Measurements from ENCODE around the gene HOXA6. TPM values are rescaled to one million over a fixed set of nuclear protein-coding genes. Genes with fewer than 3 reads are reported as not detected.
A peak's percentile ranks its signal among the peaks of the same experiment; 100 is the strongest.

Gene HOXA6
- total RNA-seq, 1 donor from 2014 or later = not detected

- Mint-ChIP-seq H3K4me3 (peak overlapping the region; percentile 30), H3K4me1 (peaks cover 12% of the 10 kb centered on the region), H3K27ac (peak overlapping the region; percentile 75), H3K9me3 (peaks cover 6% of the 10 kb centered on the region), H3K36me3 (ENCODE audit: low read depth) (peaks cover 5% of the 10 kb centered on the region), H3K27me3 (peaks cover 80% of the 10 kb centered on the region)
- DNase-seq = peak; percentile 65
- intact Hi-C loops (cut with micrococcal nuclease) = loop anchor here (2.0 kb wide), 2 partner anchors 16 to 86 kb away; partner anchors contain the start of gene EVX1
Measured at GRCh38 chr7:27156916-27157701, 9.5 kb upstream of the HOXA6 start.

- H3K4me1 Mint-ChIP-seq = peaks cover 14% of the 10 kb centered on the region
Measured at GRCh38 chr7:27156508-27156898, 8.9 kb upstream of the HOXA6 start, which contains the start of gene HOXA7. Gene HOXA7 (minus strand): TSS chr7:27156675. CDS start chr7:27156545, 130 bp downstream.

GRCh38 chr7:27155816-27156507, 8.4 kb upstream of the HOXA6 start:
- peak overlapping the region; percentile 81 for H3K27ac Mint-ChIP-seq
- H3K36me3 Mint-ChIP-seq (ENCODE audit: low read depth) = peaks cover 5% of the 10 kb centered on the region
- peaks cover 6% of the 10 kb centered on the region for H3K9me3 Mint-ChIP-seq
- H3K4me1 Mint-ChIP-seq = peaks cover 16% of the 10 kb centered on the region
- H3K27me3 Mint-ChIP-seq = peaks cover 83% of the 10 kb centered on the region
- DNase-seq = peak; percentile 67
- no peak overlapping the region for H3K4me3 Mint-ChIP-seq
- intact Hi-C loops (cut with micrococcal nuclease) = loop anchor here (2.0 kb wide), 2 partner anchors 17 to 87 kb away; partner anchors contain the start of gene EVX1

More at GRCh38 chr7:27156508-27156898, 8.9 kb upstream of the HOXA6 start, which contains the start of gene HOXA7:
- Mint-ChIP-seq H3K27ac (peak within 1 kb of the TSS; percentile 81), H3K36me3 (ENCODE audit: low read depth) (peaks cover 5% of the 10 kb centered on the region), H3K27me3 (peaks cover 81% of the 10 kb centered on the region), H3K9me3 (peaks cover 6% of the 10 kb centered on the region), H3K4me3 (peak within 1 kb of the TSS; percentile 30)
- intact Hi-C loops (cut with micrococcal nuclease) = loop anchor here (2.0 kb wide), 2 partner anchors 16 to 86 kb away; partner anchors contain the start of gene EVX1
- peak; percentile 58 for DNase-seq

GRCh38 chr7:27154901-27155815, 7.6 kb upstream of the HOXA6 start:
- peaks cover 6% of the 10 kb centered on the region for H3K9me3 Mint-ChIP-seq
- DNase-seq = peak; percentile 67
- peaks cover 5% of the 10 kb centered on the region for H3K36me3 Mint-ChIP-seq (ENCODE audit: low read depth)
- H3K4me3 Mint-ChIP-seq = peak overlapping the region; percentile 18
- intact Hi-C loops (cut with micrococcal nuclease) = no loop called here
- H3K4me1 Mint-ChIP-seq = peaks cover 15% of the 10 kb centered on the region
- peaks cover 88% of the 10 kb centered on the region for H3K27me3 Mint-ChIP-seq
- peak overlapping the region; percentile 81 for H3K27ac Mint-ChIP-seq

- intact Hi-C loops (cut with micrococcal nuclease) = no loop called here
- H3K4me3 Mint-ChIP-seq = no peak overlapping the region
- peak overlapping the region; percentile 75 for H3K27ac Mint-ChIP-seq
Measured at GRCh38 chr7:27154369-27154768, 6.8 kb upstream of the HOXA6 start.

GRCh38 chr7:27153526-27153925, 6.0 kb upstream of the HOXA6 start:
- Mint-ChIP-seq H3K4me1 (peaks cover 15% of the 10 kb centered on the region), H3K36me3 (ENCODE audit: low read depth) (peaks cover 5% of the 10 kb centered on the region), H3K9me3 (peaks cover 6% of the 10 kb centered on the region), H3K4me3 (no peak overlapping the region), H3K27me3 (peaks cover 86% of the 10 kb centered on the region), H3K27ac (peak overlapping the region; percentile 18)
- no peak for DNase-seq
- intact Hi-C loops (cut with micrococcal nuclease) = no loop called here

More at GRCh38 chr7:27154369-27154768, 6.8 kb upstream of the HOXA6 start:
- Mint-ChIP-seq H3K4me1 (peaks cover 15% of the 10 kb centered on the region), H3K27me3 (peaks cover 88% of the 10 kb centered on the region), H3K36me3 (ENCODE audit: low read depth) (peaks cover 5% of the 10 kb centered on the region), H3K9me3 (peaks cover 6% of the 10 kb centered on the region)
- no peak for DNase-seq

- peaks cover 15% of the 10 kb centered on the region for H3K4me1 Mint-ChIP-seq
- peaks cover 86% of the 10 kb centered on the region for H3K27me3 Mint-ChIP-seq
- peaks cover 2% of the 10 kb centered on the region for H3K9me3 Mint-ChIP-seq
- H3K27ac Mint-ChIP-seq = no peak overlapping the region
- H3K4me3 Mint-ChIP-seq = no peak overlapping the region
- peaks cover 5% of the 10 kb centered on the region for H3K36me3 Mint-ChIP-seq (ENCODE audit: low read depth)
- no peak for DNase-seq
- intact Hi-C loops (cut with micrococcal nuclease) = no loop called here
Measured at GRCh38 chr7:27152816-27153442, 5.4 kb upstream of the HOXA6 start.

- Mint-ChIP-seq H3K9me3 (no peaks in the 10 kb centered on the region), H3K36me3 (ENCODE audit: low read depth) (peaks cover 5% of the 10 kb centered on the region), H3K4me3 (peak within 1 kb of the TSS; percentile 69), H3K4me1 (peaks cover 15% of the 10 kb centered on the region), H3K27me3 (peaks cover 82% of the 10 kb centered on the region), H3K27ac (peak within 1 kb of the TSS; percentile 25)
- DNase-seq = no peak
- intact Hi-C loops (cut with micrococcal nuclease) = loop anchor here (1.0 to 2.0 kb wide), 4 partner anchors 8 to 55 kb away; partner anchors contain the start of gene HOXA9
Measured at GRCh38 chr7:27151931-27152815, 4.6 kb upstream of the HOXA6 start, which contains the start of gene HOXA3. Gene HOXA3 (minus strand): TSS chr7:27152583. CDS start chr7:27110640, 41,943 bp downstream.

- Mint-ChIP-seq H3K4me3 (peak overlapping the region; percentile 69), H3K27me3 (peaks cover 84% of the 10 kb centered on the region), H3K4me1 (peaks cover 15% of the 10 kb centered on the region), H3K36me3 (ENCODE audit: low read depth) (peaks cover 5% of the 10 kb centered on the region), H3K9me3 (no peaks in the 10 kb centered on the region), H3K27ac (peak overlapping the region; percentile 25)
- intact Hi-C loops (cut with micrococcal nuclease) = loop anchor here (1.0 to 2.0 kb wide), 4 partner anchors 9 to 55 kb away; partner anchors contain the start of gene HOXA9
- peak; percentile 58 for DNase-seq
Measured at GRCh38 chr7:27151341-27151930, 3.9 kb upstream of the HOXA6 start.

GRCh38 chr7:27150568-27151340, 3.2 kb upstream of the HOXA6 start:
- peak overlapping the region; percentile 69 for H3K4me3 Mint-ChIP-seq
- peaks cover 85% of the 10 kb centered on the region for H3K27me3 Mint-ChIP-seq
- peaks cover 5% of the 10 kb centered on the region for H3K36me3 Mint-ChIP-seq (ENCODE audit: low read depth)
- DNase-seq = peak; percentile 88
- no peak overlapping the region for H3K27ac Mint-ChIP-seq
- intact Hi-C loops (cut with micrococcal nuclease) = loop anchor here (1.0 to 2.0 kb wide), 4 partner anchors 10 to 54 kb away; partner anchors contain the start of gene HOXA9
- H3K4me1 Mint-ChIP-seq = peaks cover 15% of the 10 kb centered on the region
- no peaks in the 10 kb centered on the region for H3K9me3 Mint-ChIP-seq

All from activated CD4-positive, alpha-beta T cell treated with anti-CD3 and anti-CD28 coated beads, Interleukin-2, amount 10 ng/mL, durations not matched to agents 24 days and 14 days (primary cell).